ENCODE measurements around the gene ANKIB1.

GRCh38 chr7:92205987-92206386 is 39.8 kb upstream of the ANKIB1 start:
- TF ChIP-seq POLR2A (IDR thresholded peaks at IDR 0.05; ENCODE audit: low read depth, low read length) (no peak), TAF1 (IDR thresholded peaks at IDR 0.05; ENCODE audit: borderline replicate concordance, low read depth, low read length) (no peak), POLR2AphosphoS5 (IDR thresholded peaks at IDR 0.05; ENCODE audit: low read depth, low read length) (no peak)
